ENCODE results near the gene PNPLA6. TPM values are rescaled to one million over a fixed set of nuclear protein-coding genes. Genes with fewer than 3 reads are reported as not detected.
A peak's percentile ranks its signal among the peaks of the same experiment; 100 is the strongest.

The PNPLA6 gene
- total and polyA plus RNA-seq, 9 of the 15 experiments (the other 6 are each of a cell fraction or from before 2014, with no cell fraction given) = 0.07 to 30.2 (median 8.3) TPM

- peak; percentile 41; the same call in 1 of the 2 replicates for TF ChIP-seq NFE2 (IDR thresholded peaks at IDR 0.05; ENCODE audit: low read depth)
- no peak for TF ChIP-seq ZNF324 (CRISPR knock-in tag; IDR thresholded peaks at IDR 0.05)
- TF ChIP-seq ELF4 (CRISPR knock-in tag; IDR thresholded peaks at IDR 0.05) = peak; percentile 94
- TF ChIP-seq SNRNP70 (optimal IDR thresholded peaks at IDR 0.05; ENCODE audit: low read depth, low read length) = no peak
- no peak for TF ChIP-seq ZNF655 (CRISPR knock-in tag; IDR thresholded peaks at IDR 0.05)
- TF ChIP-seq STAG1 (CRISPR knock-in tag; IDR thresholded peaks at IDR 0.05; ENCODE audit: borderline replicate concordance) = no peak
- peak; percentile 35 for TF ChIP-seq TBP (optimal IDR thresholded peaks at IDR 0.05; ENCODE audit: low read depth, low read length)
- TF ChIP-seq RCOR1 (IDR thresholded peaks at IDR 0.05; ENCODE audit: borderline replicate concordance in 1 of 2, low read depth in 2 of 2, low read length in 2 of 2) = no peak
- TF ChIP-seq ZNF444 (CRISPR knock-in tag; IDR thresholded peaks at IDR 0.05) = no peak
- TF ChIP-seq SMARCE1 (IDR thresholded peaks at IDR 0.05) = peak; percentile 52
- TF ChIP-seq ZZZ3 (IDR thresholded peaks at IDR 0.05) = no peak
- TF ChIP-seq, protein P1, sequence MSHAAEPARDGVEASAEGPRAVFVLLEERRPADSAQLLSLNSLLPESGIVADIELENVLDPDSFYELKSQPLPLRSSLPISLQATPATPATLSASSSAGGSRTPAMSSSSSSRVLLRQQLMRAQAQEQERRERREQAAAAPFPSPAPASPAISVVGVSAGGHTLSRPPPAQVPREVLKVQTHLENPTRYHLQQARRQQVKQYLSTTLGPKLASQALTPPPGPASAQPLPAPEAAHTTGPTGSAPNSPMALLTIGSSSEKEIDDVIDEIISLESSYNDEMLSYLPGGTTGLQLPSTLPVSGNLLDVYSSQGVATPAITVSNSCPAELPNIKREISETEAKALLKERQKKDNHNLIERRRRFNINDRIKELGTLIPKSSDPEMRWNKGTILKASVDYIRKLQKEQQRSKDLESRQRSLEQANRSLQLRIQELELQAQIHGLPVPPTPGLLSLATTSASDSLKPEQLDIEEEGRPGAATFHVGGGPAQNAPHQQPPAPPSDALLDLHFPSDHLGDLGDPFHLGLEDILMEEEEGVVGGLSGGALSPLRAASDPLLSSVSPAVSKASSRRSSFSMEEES (CRISPR knock-in tag; IDR thresholded peaks at IDR 0.05) = no peak
- TF ChIP-seq CBFA2T3 (IDR thresholded peaks at IDR 0.05) = peak; percentile 64
- peak in 1 of 2 experiments; percentile 22 for TF ChIP-seq AFF1 (IDR thresholded peaks at IDR 0.05; ENCODE audit: low read depth in 1 of 2, partially characterized antibody in 2 of 2)
- TF ChIP-seq, protein P2, sequence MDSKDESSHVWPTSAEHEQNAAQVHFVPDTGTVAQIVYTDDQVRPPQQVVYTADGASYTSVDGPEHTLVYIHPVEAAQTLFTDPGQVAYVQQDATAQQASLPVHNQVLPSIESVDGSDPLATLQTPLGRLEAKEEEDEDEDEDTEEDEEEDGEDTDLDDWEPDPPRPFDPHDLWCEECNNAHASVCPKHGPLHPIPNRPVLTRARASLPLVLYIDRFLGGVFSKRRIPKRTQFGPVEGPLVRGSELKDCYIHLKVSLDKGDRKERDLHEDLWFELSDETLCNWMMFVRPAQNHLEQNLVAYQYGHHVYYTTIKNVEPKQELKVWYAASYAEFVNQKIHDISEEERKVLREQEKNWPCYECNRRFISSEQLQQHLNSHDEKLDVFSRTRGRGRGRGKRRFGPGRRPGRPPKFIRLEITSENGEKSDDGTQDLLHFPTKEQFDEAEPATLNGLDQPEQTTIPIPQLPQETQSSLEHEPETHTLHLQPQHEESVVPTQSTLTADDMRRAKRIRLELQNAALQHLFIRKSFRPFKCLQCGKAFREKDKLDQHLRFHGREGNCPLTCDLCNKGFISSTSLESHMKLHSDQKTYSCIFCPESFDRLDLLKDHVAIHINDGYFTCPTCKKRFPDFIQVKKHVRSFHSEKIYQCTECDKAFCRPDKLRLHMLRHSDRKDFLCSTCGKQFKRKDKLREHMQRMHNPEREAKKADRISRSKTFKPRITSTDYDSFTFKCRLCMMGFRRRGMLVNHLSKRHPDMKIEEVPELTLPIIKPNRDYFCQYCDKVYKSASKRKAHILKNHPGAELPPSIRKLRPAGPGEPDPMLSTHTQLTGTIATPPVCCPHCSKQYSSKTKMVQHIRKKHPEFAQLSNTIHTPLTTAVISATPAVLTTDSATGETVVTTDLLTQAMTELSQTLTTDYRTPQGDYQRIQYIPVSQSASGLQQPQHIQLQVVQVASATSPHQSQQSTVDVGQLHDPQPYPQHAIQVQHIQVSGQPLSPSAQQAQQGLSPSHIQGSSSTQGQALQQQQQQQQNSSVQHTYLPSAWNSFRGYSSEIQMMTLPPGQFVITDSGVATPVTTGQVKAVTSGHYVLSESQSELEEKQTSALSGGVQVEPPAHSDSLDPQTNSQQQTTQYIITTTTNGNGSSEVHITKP (IDR thresholded peaks at IDR 0.05; ENCODE audit: partially characterized antibody) = no peak
- TF ChIP-seq NFRKB (IDR thresholded peaks at IDR 0.05; ENCODE audit: low read depth) = peak; percentile 66; the same call in 1 of the 2 replicates
- peak; percentile 89; the same call in 1 of the 2 replicates for TF ChIP-seq HLTF (IDR thresholded peaks at IDR 0.05)
- TF ChIP-seq HEY1 (CRISPR knock-in tag; IDR thresholded peaks at IDR 0.05; ENCODE audit: borderline replicate concordance) = no peak
- TF ChIP-seq HNRNPUL1 (IDR thresholded peaks at IDR 0.05; ENCODE audit: low read length) = no peak
Observed at GRCh38 chr19:7494416-7495098, 41.0 kb upstream of the PNPLA6 start (continued).
